Motor neuron (in vitro differentiated cells): ENCODE results near the gene TEX52. TPM values are rescaled to one million over a fixed set of nuclear protein-coding genes. Genes with fewer than 3 reads are reported as not detected.
A peak's percentile ranks its signal among the peaks of the same experiment; 100 is the strongest.

Experiments used
- ATAC-seq, 8 experiments: fragments of 200-7000 bp; cut with Tn5 transposase; replicated peaks in 6 of 8; 2 replicates each; pipeline ENCODE4 v1.8.0; 2021; ENCODE audit warnings: mild to moderate bottlenecking in 8 of 8, moderate library complexity in 8 of 8
- H3K27ac ChIP-seq, 2 donors: fragments of 250-450 bp; sonication (Bioruptor Pico); 2 replicates each; pipeline ENCODE4 v1.9.0; 2021; ENCODE audit warnings: antibody characterized with exemption in 2 of 2, mild to moderate bottlenecking in 2 of 2, moderate library complexity in 1 of 2
- H3K4me1 ChIP-seq, 2 donors: fragments of 250-450 bp; sonication (Bioruptor Pico); replicated peaks in 1 of 2; 2 replicates each; pipeline ENCODE4 v1.6.1; 2021; ENCODE audit warnings: antibody characterized with exemption in 2 of 2, mild to moderate bottlenecking in 2 of 2, moderate library complexity in 1 of 2
- H3K4me3 ChIP-seq, 5 donors: fragments of 250-450 bp; sonication (Bioruptor Pico); 2 replicates each; pipeline ENCODE4 v1.9.0; 2021; ENCODE audit warnings: antibody characterized with exemption in 5 of 5, mild to moderate bottlenecking in 5 of 5, moderate library complexity in 4 of 5
- WGBS, 10 experiments: fragments of 450-650 bp; shearing (Covaris generic); methylation state at CpG; one replicate each; pipeline ENCODE4 v1.0.0; 2022; 5-methylcytosine and 5-hydroxymethylcytosine counted together
- in situ Hi-C, 9 experiments: fragments of 400-800 bp; cut with MboI; loops; one replicate each; pipeline ENCODE4 v1.15.0; 2021; ENCODE audit warnings: low sequenced_read_pairs in 9 of 9, low pct_unique_long_range_greater_than_20kb in 2 of 9; ENCODE audit not compliant: unreplicated experiment in 9 of 9
- total RNA-seq, 8 experiments: library from RNA; unstranded; fragments of 300-600 nt; gene quantifications; 2 replicates each; pipeline versions ENCODE4 v1.2.3 to v1.2.4, GENCODE V29; 2022

The TEX52 gene
- total RNA-seq, 8 experiments from 2014 or later: 0.16 to 1.5 (median 0.29) TPM; not detected in 3

DNA sequence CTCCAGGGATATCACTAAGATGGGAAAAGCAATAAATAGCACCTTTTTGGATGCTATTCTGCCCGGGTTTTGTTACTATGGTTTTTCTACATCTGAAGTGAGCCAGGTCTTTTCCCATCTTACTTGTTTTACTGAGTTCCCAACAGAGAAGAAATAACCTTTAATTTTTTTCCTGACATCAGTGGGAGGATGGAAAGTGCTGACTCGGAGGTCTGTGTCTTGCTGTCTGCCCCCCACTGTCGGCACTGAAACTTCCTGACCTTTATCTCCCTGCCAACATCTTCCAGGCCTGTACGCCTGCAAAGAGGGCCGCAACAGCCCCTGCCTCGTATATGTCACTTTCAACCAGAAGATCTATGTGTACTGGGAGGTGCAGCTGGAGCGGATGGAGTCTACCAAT lies 33.4 kb downstream of the TEX52 start:
- in situ Hi-C loops: no loop called here
- H3K4me1 ChIP-seq: peaks cover 10 to 13% of the 10 kb centered on the region in 2 donors
- ATAC-seq: no peak
- WGBS, 10 experiments: 53 to 100% (median 83%) methylated on average over 1 to 7 of the region's 7 CpGs; no CpG with 5 or more reads in 1 of the 10 experiments
- no peak overlapping the region for H3K27ac ChIP-seq
- no peak overlapping the region for H3K4me3 ChIP-seq

DNA sequence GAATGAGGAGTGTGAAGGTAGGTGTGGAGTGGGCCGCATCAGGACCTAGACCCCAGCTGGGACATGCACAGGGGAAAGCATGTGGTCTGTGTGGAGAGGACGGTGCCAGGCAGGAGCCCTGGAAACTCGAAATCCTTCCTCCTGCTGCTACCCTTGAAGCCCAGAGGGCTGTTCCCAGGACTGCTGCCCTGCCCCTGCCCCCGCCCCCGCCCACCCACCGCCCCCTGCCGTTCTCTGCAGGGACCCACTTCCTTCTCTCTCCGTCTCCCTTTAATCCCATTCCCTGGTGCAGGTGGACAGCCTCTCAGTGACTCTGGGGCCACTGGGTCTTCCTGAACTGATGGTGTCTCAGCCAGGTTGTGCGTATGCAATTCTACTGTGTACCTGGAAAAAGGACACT lies 36.4 kb downstream of the TEX52 start:
- ATAC-seq: no peak
- WGBS, 10 experiments: 100% methylated on average over 1 to 2 of the region's 9 CpGs; no CpG with 5 or more reads in 8 of the 10 experiments
- Histone ChIP-seq H3K4me3 (no peak overlapping the region), H3K4me1 (peaks cover 8 to 9% of the 10 kb centered on the region in 2 donors), H3K27ac (no peak overlapping the region)
- in situ Hi-C loops: no loop called here

DNA sequence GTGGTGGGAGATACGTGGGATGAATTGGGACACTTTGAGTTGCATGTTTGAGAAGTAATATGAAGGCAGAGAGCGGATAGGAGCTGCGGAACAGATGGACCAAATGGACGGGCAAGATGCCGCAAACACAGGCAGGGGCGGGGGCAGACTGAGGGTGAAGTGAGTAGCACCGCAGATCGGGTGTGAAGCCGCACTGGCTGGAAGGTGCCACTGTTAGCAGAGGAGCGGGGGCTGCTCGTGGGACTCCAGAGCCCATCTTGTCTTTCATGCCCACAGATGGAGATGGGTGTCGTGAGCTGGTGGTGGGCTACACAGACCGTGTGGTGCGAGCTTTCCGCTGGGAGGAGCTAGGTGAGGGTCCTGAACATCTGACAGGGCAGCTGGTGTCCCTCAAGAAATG lies 37.0 kb downstream of the TEX52 start:
- 81 to 100% (median 93%) methylated on average over 1 to 8 of the region's 15 CpGs; no CpG with 5 or more reads in 1 of the 10 experiments for WGBS, 10 experiments
- no peak for ATAC-seq
- Histone ChIP-seq H3K27ac (no peak overlapping the region), H3K4me1 (peaks cover 3 to 4% of the 10 kb centered on the region in 2 donors), H3K4me3 (no peak overlapping the region)
- in situ Hi-C loops: no loop called here

DNA sequence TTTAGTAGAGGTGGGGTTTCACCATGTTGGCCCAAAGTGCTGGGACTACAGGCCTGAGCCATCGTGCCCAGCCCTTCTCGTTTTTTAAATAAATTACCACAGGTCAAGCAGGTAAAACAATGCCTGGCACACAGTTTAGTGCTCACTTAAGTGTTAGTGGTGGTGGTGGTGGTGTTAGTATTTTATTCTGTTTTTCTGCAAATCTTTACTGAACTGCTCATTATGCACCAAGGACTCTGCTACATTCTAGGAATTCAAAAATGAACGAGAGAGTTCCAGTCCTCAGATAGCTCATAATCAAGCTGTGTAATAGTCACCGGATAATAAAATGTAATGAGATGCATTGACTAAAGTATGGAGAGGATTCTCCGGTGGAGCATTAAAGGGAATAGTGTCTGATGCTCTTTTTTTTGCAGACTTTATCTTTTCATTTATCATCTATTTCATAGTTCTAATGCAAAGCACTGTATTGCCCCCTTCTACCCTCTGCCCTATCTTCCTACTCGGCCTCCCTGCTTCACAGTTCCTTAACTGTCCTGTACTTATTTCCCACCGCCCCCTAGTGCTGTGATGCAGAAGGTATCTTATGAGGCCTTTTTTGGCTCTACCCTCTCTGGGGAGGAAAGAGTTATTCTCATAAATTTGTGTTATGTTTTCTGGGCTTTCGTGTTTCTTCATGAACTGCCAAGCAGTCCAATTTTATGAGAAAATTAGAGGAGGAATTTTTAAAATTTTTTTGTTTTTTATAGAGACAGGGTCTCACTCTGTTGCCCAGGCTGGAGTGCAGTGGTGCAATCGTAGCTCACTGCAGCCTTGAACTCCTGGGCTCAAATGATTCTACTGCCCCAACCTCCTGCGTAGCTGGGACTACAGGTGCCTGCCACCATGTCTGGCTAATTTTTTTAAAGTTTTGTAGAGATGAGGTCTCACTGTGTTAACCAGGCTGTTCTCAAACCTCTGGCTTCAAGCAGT lies 43.3 kb downstream of the TEX52 start:
- peak; percentile 12 to 30 (median 18) for ATAC-seq
- in situ Hi-C loops: no loop called here
- H3K27ac ChIP-seq: peak overlapping the region; percentile 98
- 0 to 40% (median 12%) methylated on average over 2 to 9 of the region's 10 CpGs for WGBS, 10 experiments
- peaks cover 6 to 7% of the 10 kb centered on the region in 2 donors for H3K4me1 ChIP-seq
- peak overlapping the region; percentile 75 to 90 (median 80) for H3K4me3 ChIP-seq

DNA sequence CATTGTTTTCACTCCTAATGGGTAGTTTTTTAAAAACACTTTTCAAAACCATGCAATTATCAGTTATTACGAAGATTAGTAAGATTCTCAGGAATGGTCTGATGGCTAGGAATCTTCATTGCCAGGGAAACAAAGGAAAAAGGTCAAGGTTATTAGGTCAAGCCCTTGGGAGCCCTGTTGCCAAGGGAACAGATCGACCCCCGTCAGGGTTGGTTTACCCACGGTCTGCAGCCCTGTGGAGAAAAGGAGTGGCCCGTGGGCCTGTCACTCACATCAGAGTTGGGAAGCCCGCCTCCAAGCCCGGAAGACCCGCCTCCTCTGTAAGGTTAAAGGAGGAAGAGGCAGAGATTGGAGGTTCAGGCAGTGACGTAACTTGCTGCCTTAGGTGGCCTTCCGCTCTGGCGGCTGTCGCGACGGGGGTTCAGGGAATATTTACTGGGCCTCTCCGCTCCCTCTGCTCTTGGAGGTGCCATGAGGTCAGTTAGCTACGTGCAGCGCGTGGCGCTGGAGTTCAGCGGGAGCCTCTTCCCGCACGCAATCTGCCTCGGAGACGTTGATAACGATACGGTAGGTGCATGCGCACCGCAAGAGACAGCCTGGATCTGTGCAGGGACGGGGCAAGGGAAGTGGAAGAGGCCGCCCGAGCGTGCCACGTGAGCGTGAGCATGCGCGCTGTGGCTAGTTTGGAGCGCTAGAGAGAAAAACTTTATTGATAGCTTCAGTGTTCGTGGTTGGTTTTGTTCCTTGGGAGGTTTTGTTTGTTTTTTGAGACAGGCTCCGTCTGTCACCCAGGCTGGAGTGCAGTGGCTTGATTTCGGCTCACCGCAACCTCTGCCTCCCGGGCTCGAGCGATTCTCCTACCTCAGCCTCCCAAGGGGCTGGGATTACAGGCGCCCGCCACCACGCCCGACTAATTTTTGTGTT lies 44.3 kb downstream of the TEX52 start, which contains the start of gene ITFG2:
Gene ITFG2, plus strand, starts transcription at position 379 of the 924 bp plus-strand sequence. Its CDS starts 93 bp downstream, at position 472.
- peak within 1 kb of the TSS; percentile 75 to 90 (median 80) for H3K4me3 ChIP-seq
- peak; percentile 93 to 98 (median 97) for ATAC-seq
- peaks cover 6 to 7% of the 10 kb centered on the region in 2 donors for H3K4me1 ChIP-seq
- peak within 1 kb of the TSS; percentile 98 for H3K27ac ChIP-seq
- in situ Hi-C loops: no loop called here
- 0 to 50% (median 1%) methylated on average over 1 to 19 of the region's 48 CpGs; no CpG with 5 or more reads in 1 of the 10 experiments for WGBS, 10 experiments

DNA sequence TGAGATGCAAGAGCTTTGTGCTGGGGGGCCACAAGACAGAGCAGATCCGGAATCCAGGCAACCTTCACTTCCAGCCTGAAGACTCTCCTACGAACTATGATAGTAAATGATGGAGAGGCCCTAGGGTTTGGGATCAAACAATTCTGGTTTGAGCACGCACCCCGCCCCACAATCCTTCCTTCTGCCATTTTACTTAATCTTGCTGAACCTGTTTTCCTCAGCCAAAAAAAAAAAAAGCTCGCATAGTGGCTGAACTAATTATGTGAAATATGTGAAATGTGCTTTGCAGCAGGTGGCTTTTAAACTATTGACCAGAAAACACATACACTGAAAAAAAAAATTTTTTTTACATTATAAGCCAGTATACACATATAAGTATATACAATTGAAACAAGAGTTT lies 45.0 kb downstream of the TEX52 start:
- no peak for ATAC-seq
- Histone ChIP-seq H3K4me3 (peak overlapping the region in 4 of 5 donors; percentile 24 to 90 (median 76)), H3K27ac (no peak overlapping the region), H3K4me1 (peaks cover 6 to 7% of the 10 kb centered on the region in 2 donors)
- in situ Hi-C loops: no loop called here
- 70 to 92% (median 81%) methylated on average over 2 to 5 of the region's 5 CpGs; no CpG with 5 or more reads in 2 of the 10 experiments for WGBS, 10 experiments

DNA sequence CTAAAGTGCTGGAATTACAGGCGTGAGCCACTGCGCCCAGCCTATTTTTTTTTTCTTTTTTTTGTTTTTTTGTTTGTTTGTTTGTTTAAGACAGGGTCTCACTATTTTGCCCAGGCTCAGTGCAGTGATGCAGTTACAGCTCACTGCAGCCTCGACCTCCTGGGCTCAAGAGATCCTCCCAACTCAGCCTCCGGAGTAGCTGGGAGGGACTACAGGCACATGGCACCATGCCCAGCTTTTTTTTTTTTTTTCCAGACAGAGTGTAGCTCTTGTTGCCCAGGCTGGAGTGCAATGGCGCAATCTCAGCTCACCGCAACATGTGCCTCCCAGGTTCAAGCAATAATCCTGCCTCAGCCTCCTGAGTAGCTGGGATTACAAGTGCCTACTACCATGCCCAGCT lies 50.1 kb downstream of the TEX52 start:
- 80 to 100% (median 95%) methylated on average over 1 to 4 of the region's 6 CpGs; no CpG with 5 or more reads in 2 of the 10 experiments for WGBS, 10 experiments
- no peak for ATAC-seq
- H3K4me3 ChIP-seq: no peak overlapping the region
- H3K27ac ChIP-seq: no peak overlapping the region
- H3K4me1 ChIP-seq: peaks cover 1 to 2% of the 10 kb centered on the region in 2 donors
- in situ Hi-C loops: no loop called here

DNA sequence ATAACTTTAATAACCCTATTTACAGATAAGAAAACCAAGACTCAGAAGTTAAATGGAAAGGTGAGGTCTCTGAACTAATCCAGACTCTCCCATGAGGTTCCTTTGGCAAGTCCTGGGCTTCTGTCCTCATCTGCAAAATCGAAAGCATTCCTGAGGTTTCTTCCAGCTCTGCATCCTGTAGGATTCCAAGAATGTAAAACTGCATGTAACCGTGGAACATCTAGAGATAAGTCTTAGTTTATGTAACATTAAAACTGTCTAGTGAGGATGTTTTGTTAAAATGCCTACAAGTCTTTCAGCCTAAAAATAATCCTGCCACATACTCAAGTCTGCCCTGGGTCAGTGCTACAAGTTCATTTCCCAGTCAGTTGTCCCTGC lies 51.7 kb downstream of the TEX52 start:
- Histone ChIP-seq H3K27ac (no peak overlapping the region), H3K4me1 (no peaks in the 10 kb centered on the region), H3K4me3 (no peak overlapping the region)
- in situ Hi-C loops: no loop called here
- ATAC-seq: no peak
- 39 to 100% (median 84%) methylated on average over 1 to 2 of the region's 2 CpGs; no CpG with 5 or more reads in 4 of the 10 experiments for WGBS, 10 experiments

DNA sequence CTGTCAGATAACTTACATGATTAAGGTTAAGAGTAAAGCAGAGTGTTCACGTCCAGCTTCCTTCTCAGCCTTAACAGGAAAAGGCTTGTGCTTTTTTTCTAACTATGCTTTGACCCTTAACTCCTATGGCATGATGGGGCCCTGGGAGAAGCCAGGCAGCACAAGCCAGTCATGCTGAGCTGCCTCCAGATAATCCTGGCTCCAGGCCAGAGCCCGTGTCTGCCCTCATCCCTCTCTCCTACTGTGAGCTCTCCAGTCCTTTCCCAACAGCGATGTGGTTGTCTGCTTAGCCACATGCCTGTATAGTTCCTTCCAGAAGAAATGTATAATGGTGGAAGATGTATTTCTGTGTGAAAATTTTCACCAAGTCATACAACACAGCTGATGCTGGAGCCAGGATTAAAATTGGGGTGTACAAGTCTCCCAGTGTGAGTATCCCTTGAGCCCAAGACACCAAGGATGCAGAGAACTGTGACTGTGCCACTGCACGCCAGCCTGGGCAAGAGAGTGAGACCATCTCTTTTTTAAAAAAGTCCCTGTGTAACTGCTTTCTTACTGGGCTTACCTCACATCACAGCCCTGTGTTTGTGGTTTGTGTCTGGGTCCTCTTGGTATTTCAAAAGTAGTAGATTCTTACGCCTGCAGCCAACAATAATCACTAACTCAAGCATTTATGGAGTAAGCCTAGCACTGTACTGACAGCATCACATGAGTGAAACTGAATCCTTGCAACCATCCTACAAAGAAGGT lies 52.3 kb downstream of the TEX52 start:
- 47 to 100% (median 72%) methylated on average over 1 to 5 of the region's 5 CpGs; no CpG with 5 or more reads in 3 of the 10 experiments for WGBS, 10 experiments
- peak in 5 of 8 experiments; percentile 70 to 94 (median 85) for ATAC-seq
- H3K4me1 ChIP-seq: no peaks in the 10 kb centered on the region
- no peak overlapping the region for H3K4me3 ChIP-seq
- peak overlapping the region in 1 of 2 donors; percentile 59 for H3K27ac ChIP-seq
- in situ Hi-C loops: no loop called here

DNA sequence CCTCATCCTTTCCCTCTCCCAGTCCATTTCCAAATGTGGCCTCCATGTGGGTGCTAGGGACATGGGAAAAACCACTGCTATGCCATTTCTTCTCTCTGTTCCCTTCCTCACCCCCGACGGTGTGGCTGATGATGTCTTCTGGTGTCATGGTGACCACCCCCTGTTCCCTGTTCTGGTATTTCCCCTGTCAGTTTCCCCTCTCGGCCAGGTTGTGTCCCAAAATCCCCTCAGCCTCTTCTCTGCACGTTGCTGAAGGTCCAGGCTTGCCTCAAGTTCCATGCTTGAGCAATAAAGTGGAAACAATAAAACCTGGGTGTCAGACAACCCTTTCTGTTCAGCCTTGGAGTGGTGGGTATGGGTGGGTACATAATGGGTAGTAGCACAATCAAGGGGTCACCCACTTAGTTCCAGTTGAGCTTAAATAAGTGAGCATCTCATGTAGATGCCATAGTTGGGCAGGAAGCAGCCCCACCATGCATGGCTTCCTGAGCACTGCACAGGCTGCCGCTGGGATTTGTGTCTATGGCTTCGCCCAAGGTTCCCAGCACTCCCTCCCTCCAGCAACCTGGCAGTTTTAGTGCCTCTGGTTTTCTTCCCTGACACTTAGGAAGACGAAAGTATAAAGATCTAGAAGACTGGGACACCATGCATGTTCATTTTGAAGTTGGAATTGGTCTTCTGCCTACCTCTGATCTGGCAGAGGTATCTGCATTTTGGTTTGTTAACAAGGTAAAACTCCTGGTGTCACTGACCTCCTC lies 53.0 kb downstream of the TEX52 start:
- 53 to 100% (median 95%) methylated on average over 2 to 5 of the region's 7 CpGs; no CpG with 5 or more reads in 3 of the 10 experiments for WGBS, 10 experiments
- peak in 2 of 8 experiments; percentile 3 to 9 for ATAC-seq
- in situ Hi-C loops: no loop called here
- Histone ChIP-seq H3K4me3 (no peak overlapping the region), H3K27ac (peak overlapping the region in 1 of 2 donors; percentile 59), H3K4me1 (no peaks in the 10 kb centered on the region)

DNA sequence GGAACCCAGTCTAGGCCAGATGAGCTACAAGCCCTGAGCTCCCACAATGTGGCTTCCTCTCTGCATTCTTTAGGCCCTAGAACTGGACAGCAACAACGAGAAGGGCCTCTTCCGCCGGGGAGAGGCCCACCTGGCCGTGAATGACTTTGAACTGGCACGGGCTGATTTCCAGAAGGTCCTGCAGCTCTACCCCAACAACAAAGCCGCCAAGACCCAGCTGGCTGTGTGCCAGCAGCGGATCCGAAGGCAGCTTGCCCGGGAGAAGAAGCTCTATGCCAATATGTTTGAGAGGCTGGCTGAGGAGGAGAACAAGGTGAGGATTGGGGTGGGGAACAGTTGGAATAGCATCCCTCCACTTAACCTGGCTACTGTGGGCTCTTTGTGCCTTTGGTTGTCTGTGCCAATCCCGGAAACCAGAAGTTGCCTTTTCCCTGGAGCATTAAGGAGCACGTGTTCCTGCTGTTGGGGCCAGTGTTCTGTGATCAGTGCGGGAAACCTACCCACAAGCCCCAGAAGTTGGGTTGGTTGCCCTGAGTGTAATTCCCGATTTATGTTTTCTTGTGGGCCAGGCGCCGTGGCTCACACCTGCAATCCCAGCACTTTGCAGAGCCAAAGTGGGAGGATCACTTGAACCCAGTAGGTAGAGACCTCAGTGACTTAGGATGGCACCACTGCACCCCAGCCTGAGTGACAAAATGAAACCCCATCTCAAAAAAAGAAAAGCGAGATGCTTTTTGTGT lies 55.6 kb downstream of the TEX52 start:
- Histone ChIP-seq H3K4me3 (no peak overlapping the region), H3K4me1 (peaks cover 8 to 10% of the 10 kb centered on the region in 2 donors), H3K27ac (no peak overlapping the region)
- ATAC-seq: no peak
- WGBS, 10 experiments: 69 to 100% (median 97%) methylated on average over 1 to 7 of the region's 16 CpGs; no CpG with 5 or more reads in 1 of the 10 experiments
- in situ Hi-C loops: no loop called here
